HFF-Myc (cell line): ENCODE results near the gene PTPRT.

Experiments
- DNase-seq: peaks from one replicate; pipeline ENCODE4 v3.0.0-alpha.2; 2011; ENCODE audit warnings: low read depth; ENCODE audit errors: extremely low read depth
- H3K4me3 ChIP-seq: replicated peaks from 2 replicates; pipeline ENCODE4 v1.5.1; 2011; ENCODE audit warnings: low read depth, mild to moderate bottlenecking, control low read depth, low read length
- TF ChIP-seq, protein P1 (sequence below): IDR thresholded peaks from 2 replicates; pipeline ENCODE4 v1.5.1; 2012; ENCODE audit warnings: mild to moderate bottlenecking, low read depth, low read length, control low read depth; ENCODE audit errors: missing control alignments

PTPRT gene

DNA sequence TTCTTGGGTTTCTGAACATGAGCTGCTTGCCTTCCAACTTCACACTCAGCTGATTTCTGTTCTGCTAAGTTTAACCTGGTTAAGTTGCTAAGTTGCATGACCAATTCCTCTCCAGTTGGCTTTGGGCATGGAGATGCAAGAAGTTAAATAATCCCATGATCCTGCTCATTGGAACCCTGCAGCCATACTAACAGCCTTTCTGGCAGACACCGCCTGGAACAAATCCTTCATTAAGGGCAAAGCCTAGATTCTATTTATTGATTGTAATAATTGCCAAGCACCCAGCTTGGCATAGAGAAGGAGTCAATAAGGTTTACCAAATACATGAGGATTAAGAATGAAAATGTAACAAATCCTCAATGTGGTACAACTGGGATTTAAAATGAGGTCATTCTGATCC is 829.1 kb downstream of the PTPRT start:
- TF ChIP-seq, protein P1, sequence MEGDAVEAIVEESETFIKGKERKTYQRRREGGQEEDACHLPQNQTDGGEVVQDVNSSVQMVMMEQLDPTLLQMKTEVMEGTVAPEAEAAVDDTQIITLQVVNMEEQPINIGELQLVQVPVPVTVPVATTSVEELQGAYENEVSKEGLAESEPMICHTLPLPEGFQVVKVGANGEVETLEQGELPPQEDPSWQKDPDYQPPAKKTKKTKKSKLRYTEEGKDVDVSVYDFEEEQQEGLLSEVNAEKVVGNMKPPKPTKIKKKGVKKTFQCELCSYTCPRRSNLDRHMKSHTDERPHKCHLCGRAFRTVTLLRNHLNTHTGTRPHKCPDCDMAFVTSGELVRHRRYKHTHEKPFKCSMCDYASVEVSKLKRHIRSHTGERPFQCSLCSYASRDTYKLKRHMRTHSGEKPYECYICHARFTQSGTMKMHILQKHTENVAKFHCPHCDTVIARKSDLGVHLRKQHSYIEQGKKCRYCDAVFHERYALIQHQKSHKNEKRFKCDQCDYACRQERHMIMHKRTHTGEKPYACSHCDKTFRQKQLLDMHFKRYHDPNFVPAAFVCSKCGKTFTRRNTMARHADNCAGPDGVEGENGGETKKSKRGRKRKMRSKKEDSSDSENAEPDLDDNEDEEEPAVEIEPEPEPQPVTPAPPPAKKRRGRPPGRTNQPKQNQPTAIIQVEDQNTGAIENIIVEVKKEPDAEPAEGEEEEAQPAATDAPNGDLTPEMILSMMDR: no peak
- DNase-seq: no peak
- H3K4me3 ChIP-seq: no peak overlapping the region

DNA sequence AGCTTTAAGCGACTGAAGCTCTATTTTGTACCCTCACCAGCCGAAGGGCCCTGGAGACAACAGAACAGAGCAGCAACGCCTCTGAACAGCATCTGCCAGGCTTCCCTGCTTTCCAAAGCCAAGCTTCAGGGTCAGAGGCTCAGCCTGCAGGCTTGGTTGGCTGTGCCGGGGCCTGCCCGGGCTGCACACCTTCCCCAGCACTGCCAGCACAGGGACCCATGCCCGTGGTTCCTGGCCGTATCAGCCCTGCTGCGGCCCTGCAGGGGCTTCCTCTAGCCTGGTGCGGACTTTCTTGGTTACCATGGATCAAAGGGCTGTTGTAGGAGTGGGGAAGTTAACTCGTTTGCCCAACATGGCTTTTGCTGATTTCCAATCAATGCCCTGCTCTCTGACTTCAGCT is 830.1 kb downstream of the PTPRT start:
- TF ChIP-seq, protein P1: no peak
- no peak overlapping the region for H3K4me3 ChIP-seq
- DNase-seq: no peak

DNA sequence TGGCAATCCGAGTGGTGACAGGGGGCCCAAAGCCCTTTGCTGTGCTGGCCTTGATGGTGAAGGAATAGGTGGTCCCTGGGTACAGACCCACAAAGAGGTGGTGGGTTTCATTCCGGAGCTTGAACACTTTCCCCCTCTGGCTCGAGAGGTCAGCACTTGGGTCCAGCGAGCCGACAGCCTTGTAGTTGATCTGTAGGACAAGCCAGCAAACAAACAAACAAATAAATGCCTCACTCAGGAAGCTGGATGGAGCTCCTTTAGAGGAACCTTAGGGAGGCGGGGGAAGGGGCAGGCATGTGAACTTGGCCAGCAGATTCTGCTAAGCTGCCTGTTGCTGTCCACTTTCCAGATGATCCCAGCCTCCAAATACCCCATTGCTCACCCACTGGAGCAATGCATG is 837.6 kb downstream of the PTPRT start:
- no peak overlapping the region for H3K4me3 ChIP-seq
- DNase-seq: no peak
- TF ChIP-seq, protein P1: no peak

DNA sequence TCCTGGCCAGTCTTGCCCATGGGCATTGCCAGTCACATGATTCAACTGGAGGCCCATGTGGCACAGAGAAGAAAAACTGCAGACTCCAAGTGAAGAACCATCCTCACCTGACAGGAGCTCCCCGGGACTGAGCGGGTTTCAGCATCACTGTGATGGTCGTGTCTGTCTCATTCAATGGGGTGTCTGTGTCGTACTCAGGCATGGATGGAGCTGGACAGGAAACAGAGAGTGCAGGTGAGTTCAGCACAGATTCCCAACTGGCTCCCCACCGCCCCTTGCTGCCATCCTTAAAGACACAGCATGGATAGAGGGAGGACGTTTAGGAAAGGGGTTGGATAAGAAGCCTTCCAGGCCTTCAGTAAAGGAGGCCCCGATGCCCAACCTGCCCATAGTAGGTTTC is 839.2 kb downstream of the PTPRT start:
- H3K4me3 ChIP-seq: no peak overlapping the region
- no peak for DNase-seq
- TF ChIP-seq, protein P1: no peak

DNA sequence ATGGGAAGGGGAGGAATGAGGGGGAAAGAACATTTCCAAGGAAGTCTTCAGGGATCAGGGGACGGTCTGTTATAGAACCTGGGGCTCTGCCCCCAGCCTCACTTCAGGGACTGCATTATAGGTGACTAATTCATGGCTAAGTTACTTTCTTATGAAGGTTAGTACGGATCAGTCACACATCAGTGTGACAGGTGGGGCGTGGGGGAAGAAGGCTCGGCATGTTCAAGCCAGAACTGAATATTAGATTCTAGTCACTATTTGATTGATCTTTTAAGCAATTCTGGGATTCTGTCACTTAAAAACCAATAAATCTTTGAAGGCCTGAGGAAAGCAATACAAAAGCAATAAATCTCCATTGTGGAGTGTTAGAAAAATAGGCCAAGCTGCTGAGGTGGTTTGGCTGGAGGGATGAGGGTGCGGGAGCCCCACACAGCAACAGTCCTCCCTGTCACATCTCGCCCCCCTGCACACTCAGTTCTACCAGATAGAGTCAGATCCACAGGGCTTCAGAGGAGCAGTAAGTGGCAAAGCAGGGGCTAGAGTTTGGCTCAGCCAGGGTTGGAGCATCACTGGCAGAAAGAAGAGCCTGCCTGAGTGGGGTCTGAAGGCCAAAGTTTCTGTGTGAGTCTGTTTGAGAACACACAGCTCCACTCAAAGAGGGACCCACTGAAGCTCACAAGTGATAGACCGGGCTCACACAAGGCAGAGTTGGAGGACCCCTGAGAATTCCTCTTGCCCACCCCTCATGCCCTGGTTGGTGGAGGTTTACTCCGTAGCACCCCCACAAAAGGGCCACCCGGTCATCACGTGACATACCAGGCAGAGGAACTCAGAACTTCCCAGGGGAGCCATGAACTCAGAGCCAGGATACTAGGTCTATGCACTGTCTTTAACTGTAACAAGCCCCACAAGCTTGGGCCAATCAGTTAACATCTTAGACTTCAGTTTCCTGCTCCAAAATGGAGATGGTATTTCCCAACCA is 843.2 kb downstream of the PTPRT start:
- no peak for DNase-seq
- H3K4me3 ChIP-seq: no peak overlapping the region
- TF ChIP-seq, protein P1: no peak

DNA sequence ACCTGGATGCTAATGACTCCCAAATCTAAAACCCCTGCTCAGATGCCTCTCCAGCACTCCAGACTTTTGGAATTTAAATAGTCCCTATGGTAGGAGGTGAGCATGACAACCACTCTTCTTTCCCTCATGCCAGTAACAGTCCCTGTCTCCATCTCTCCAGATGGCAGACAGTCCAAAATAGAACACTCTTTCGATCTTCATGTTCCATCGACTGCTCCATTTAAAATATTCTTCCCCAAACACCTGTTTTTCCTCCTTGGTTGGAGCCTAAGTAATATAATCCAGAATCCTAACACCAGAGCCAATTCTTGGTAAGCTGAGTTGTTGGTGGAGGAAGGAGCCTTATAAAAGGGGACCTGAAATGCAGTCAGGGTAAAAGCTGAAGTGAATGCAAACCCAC is 848.1 kb downstream of the PTPRT start:
- TF ChIP-seq, protein P1: no peak
- H3K4me3 ChIP-seq: no peak overlapping the region
- DNase-seq: no peak
